PC-3 (cell line): ENCODE measurements around the gene PIPOX. TPM values are rescaled to one million over a fixed set of nuclear protein-coding genes. Genes with fewer than 3 reads are reported as not detected.

Experiments used
- ATAC-seq: fragments of 200-7000 bp; cut with Tn5 transposase; 2 replicates; pipeline ENCODE4 v1.9.1; 2020; ENCODE audit warnings: mild to moderate bottlenecking, moderate library complexity
- BruUV-seq: library from RNA; stranded (reverse); fragments of 400-500 nt; replicated peaks from 2 replicates; lab custom pipeline; 2021; lab: Mats Ljungman, UMichigan
- CTCF ChIA-PET: fragments of 300-600 bp; sonication (Branson Sonifier 250); formaldehyde crosslinking; loops from one replicate; lab custom pipeline; 2022; ENCODE audit warnings: antibody characterized with exemption; lab: Charles Lee
- POLR2A ChIA-PET: fragments of 300-600 bp; sonication (Branson Sonifier 250); formaldehyde crosslinking; loops from one replicate; lab custom pipeline; 2022; ENCODE audit warnings: antibody characterized with exemption; ENCODE audit not compliant: unreplicated experiment; lab: Charles Lee
- DNase-seq: peaks from one replicate; pipeline ENCODE4 v3.0.0-alpha.2; 2015
- H2AFZ ChIP-seq: fragments of 300-600 bp; sonication (generic); 2 replicates; pipeline ENCODE4 v1.6.0; 2016; ENCODE audit warnings: antibody characterized with exemption, low read length
- H3F3A ChIP-seq: fragments of 300-600 bp; sonication (generic); one replicate; pipeline ENCODE4 v1.6.0; 2017; ENCODE audit warnings: antibody characterized with exemption, low read length, control low read depth, mild to moderate bottlenecking; ENCODE audit not compliant: unreplicated experiment
- H3K27ac ChIP-seq: fragments of 300-600 bp; sonication (generic); 2 replicates; pipeline ENCODE4 v1.5.1; 2016; ENCODE audit warnings: mild to moderate bottlenecking, low read length
- H3K27me3 ChIP-seq: fragments of 300-600 bp; sonication (generic); 2 replicates; pipeline ENCODE4 v1.6.1; 2016; ENCODE audit warnings: low read length, mixed read lengths
- H3K36me3 ChIP-seq: fragments of 300-600 bp; sonication (generic); 2 replicates; pipeline ENCODE4 v1.6.1; 2016; ENCODE audit warnings: low read depth, mixed run types, low read length, mixed read lengths
- H3K4me1 ChIP-seq: fragments of 300-600 bp; sonication (generic); 2 replicates; pipeline ENCODE4 v1.5.1; 2016; ENCODE audit warnings: low read length; ENCODE audit not compliant: insufficient read depth
- H3K4me2 ChIP-seq: fragments of 300-600 bp; sonication (generic); 2 replicates; pipeline ENCODE4 v1.6.0; 2016; ENCODE audit warnings: low read length
- H3K4me3 ChIP-seq: fragments of 300-600 bp; sonication (generic); 2 replicates; pipeline ENCODE4 v1.5.1; 2016; ENCODE audit warnings: mild to moderate bottlenecking, low read length, mixed read lengths
- H3K79me2 ChIP-seq: fragments of 300-600 bp; sonication (generic); 2 replicates; pipeline ENCODE4 v1.6.1; 2017; ENCODE audit warnings: low read length, mixed read lengths
- H3K9ac ChIP-seq: fragments of 300-600 bp; sonication (generic); 2 replicates; pipeline ENCODE4 v1.6.0; 2016; ENCODE audit warnings: mild to moderate bottlenecking, low read length
- H3K9me2 ChIP-seq: fragments of 300-600 bp; sonication (generic); replicated peaks from 2 replicates; pipeline ENCODE4 v1.6.1; 2016; ENCODE audit warnings: mixed run types, low read length, mixed read lengths
- H3K9me3 ChIP-seq: fragments of 300-600 bp; sonication (generic); 2 replicates; pipeline ENCODE4 v1.6.1; 2016; ENCODE audit warnings: low read length, mixed read lengths
- H4K20me1 ChIP-seq: fragments of 300-600 bp; sonication (generic); 2 replicates; pipeline ENCODE4 v1.6.1; 2016; ENCODE audit warnings: low read length, mixed read lengths
- CTCF ChIP-seq: fragments of 300-600 bp; sonication (generic); conservative IDR thresholded peaks from 2 replicates; pipeline ENCODE4 v1.5.1; 2017; ENCODE audit warnings: antibody characterized with exemption, low read depth, mild to moderate bottlenecking, low read length
- EZH2 ChIP-seq: fragments of 300-600 bp; sonication (generic); IDR thresholded peaks from one replicate; pipeline ENCODE4 v1.6.1; 2017; ENCODE audit warnings: antibody characterized with exemption, mild to moderate bottlenecking, low read length; ENCODE audit not compliant: unreplicated experiment
- EZH2phosphoT487 ChIP-seq: fragments of 300-600 bp; sonication (generic); IDR thresholded peaks from 2 replicates; pipeline ENCODE4 v1.6.1; 2018; ENCODE audit warnings: mild to moderate bottlenecking, antibody characterized with exemption, low read length, borderline replicate concordance
- intact Hi-C: fragments of 100-400 bp; cut with micrococcal nuclease; formaldehyde crosslinking; loops from 2 replicates; pipeline ENCODE4 v1.9.0; 2023
- total RNA-seq: library from RNA; depleted of rRNA; stranded (reverse); fragments of >200 nt; gene quantifications from 2 replicates; pipeline ENCODE4 v1.2.3, GENCODE V29; 2014

Gene PIPOX
- total RNA-seq, 1 experiment from 2014 or later, result 0.87 TPM

DNA sequence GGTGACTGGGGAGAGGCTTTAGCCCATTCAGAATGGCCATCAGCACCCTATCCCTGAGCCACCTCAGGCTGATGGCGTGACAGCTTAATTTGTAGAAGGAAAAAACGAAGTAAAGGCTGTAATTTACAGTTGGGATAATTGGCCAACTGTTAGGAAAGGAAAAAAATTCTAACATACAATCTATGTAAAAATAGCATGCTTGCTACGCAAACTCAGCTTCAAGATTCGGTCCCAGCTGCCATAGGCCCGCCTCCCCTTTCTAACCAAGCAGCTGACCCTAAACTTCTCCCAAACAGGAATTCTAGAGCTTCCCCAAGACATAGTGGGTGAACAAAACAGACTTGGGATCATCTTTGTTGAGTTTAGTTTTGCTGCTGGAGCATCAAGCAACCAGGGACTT is 42.0 kb upstream of the PIPOX start:
- H3K9me2 ChIP-seq, result no peaks in the 10 kb centered on the region
- ATAC-seq (no peak), DNase-seq (no peak)
- ChIA-PET POLR2A (no interaction called here), CTCF (no interaction called here)
- peaks cover 9% of the 10 kb centered on the region for H3K27me3 ChIP-seq
- H4K20me1 ChIP-seq, result no peaks in the 10 kb centered on the region
- H3K36me3 ChIP-seq, result no peaks in the 10 kb centered on the region
- no peak overlapping the region for H3K27ac ChIP-seq
- H3K9ac ChIP-seq, result no peak overlapping the region
- no peaks in the 10 kb centered on the region for H3K79me2 ChIP-seq
- BruUV-seq, result no TSS peak
- H3F3A ChIP-seq, result no peaks in the 10 kb centered on the region
- H3K9me3 ChIP-seq, result no peaks in the 10 kb centered on the region
- no peak overlapping the region for H2AFZ ChIP-seq
- H3K4me2 ChIP-seq, result no peak overlapping the region
- H3K4me1 ChIP-seq, result no peaks in the 10 kb centered on the region
- TF ChIP-seq EZH2 (no peak), CTCF (no peak)
- intact Hi-C loops, result no loop called here
- no peak overlapping the region for H3K4me3 ChIP-seq

DNA sequence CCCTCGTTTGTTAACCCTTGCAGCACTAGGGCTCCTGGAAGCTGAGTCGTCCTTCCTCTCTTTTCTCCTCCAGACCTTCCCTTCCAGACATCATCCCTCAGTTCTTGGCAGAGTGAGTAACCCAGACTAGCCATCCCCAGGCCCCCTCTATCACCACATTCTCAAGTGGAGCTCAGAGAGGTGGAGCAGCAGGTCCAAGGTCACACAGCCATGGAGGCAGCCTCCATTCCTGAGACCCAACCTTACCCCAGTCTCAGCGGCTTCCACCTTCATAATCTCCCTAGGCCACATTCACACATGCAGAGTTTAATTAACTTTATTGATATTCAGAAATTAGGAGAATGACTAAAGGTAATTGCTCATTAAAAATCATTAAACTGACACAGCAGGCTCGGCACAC is 40.1 kb upstream of the PIPOX start:
- Histone ChIP-seq H3K79me2 (no peaks in the 10 kb centered on the region), H3F3A (no peaks in the 10 kb centered on the region), H3K36me3 (no peaks in the 10 kb centered on the region), H3K27ac (no peak overlapping the region), H3K27me3 (peaks cover 9% of the 10 kb centered on the region), H3K4me2 (no peak overlapping the region), H3K9me2 (no peaks in the 10 kb centered on the region), H3K4me3 (no peak overlapping the region), H3K4me1 (no peaks in the 10 kb centered on the region), H3K9ac (no peak overlapping the region), H2AFZ (no peak overlapping the region), H4K20me1 (no peaks in the 10 kb centered on the region), H3K9me3 (no peaks in the 10 kb centered on the region)
- CTCF ChIA-PET, result no interaction called here
- BruUV-seq, result no TSS peak
- DNase-seq (no peak), ATAC-seq (no peak)
- TF ChIP-seq EZH2, result no peak
- TF ChIP-seq CTCF, result no peak
- TF ChIP-seq EZH2phosphoT487, result no peak
- POLR2A ChIA-PET, result no interaction called here
- intact Hi-C loops, result no loop called here

DNA sequence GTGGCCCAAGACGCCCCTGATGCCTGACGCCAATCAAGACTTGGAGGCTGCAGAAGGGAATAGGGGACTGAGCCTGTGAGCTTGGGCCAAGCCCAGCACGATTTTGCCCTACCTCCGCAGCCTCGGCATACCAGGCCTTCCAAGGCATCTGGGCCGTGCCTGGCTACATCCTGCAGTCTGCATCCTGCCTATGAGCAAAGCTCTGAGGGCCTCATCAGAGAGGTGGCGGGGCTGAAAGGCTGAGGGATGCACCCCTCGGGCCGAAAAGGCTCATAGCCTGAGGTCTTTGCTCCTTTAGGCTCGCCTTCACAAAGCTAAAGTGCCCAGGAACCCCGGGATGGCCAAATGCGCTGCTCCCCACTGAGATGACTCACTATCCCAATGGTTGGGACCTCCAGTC is 39.7 kb upstream of the PIPOX start:
- ChIA-PET POLR2A (no interaction called here), CTCF (no interaction called here)
- no peak overlapping the region for H3K4me2 ChIP-seq
- no peak overlapping the region for H3K27ac ChIP-seq
- no peaks in the 10 kb centered on the region for H4K20me1 ChIP-seq
- no peak overlapping the region for H3K4me3 ChIP-seq
- H3K9me3 ChIP-seq, result no peaks in the 10 kb centered on the region
- peaks cover 9% of the 10 kb centered on the region for H3K27me3 ChIP-seq
- no peak overlapping the region for H3K9ac ChIP-seq
- no peak for DNase-seq
- H3F3A ChIP-seq, result no peaks in the 10 kb centered on the region
- intact Hi-C loops, result no loop called here
- no peak for ATAC-seq
- no peaks in the 10 kb centered on the region for H3K4me1 ChIP-seq
- H3K36me3 ChIP-seq, result no peaks in the 10 kb centered on the region
- H3K79me2 ChIP-seq, result no peaks in the 10 kb centered on the region
- H3K9me2 ChIP-seq, result no peaks in the 10 kb centered on the region
- TF ChIP-seq EZH2 (no peak), CTCF (no peak), EZH2phosphoT487 (no peak)
- no TSS peak for BruUV-seq
- H2AFZ ChIP-seq, result no peak overlapping the region
